Thoracic aorta (tissue), 2 donors: ENCODE measurements around the gene FCGR2B. TPM values are rescaled to one million over a fixed set of nuclear protein-coding genes. Genes with fewer than 3 reads are reported as not detected.
"Not testable (repeated sequence)": the region's sequence is repeated elsewhere in the genome, so short reads cannot be mapped to it uniquely, and the experiment has no call there.

Experiments used
- ATAC-seq: fragments of 150-250 bp; one replicate; pipeline ENCODE4 v1.8.0; 2017; ENCODE audit warnings: low read depth; ENCODE audit not compliant: insufficient number of reproducible peaks, low FRiP score
- DNase-seq: peaks from one replicate; pipeline ENCODE4 v3.0.0-alpha.2; 2020; ENCODE audit warnings: low spot score
- H3K27ac ChIP-seq, 2 donors: fragments of 200-600 bp; sonication (generic); 1 replicate in 1 of 2; 2 replicates in 1 of 2; pipeline ENCODE4 v1.5.1; 2016; ENCODE audit warnings: mild to moderate bottlenecking in 2 of 2, moderate library complexity in 2 of 2
- H3K27me3 ChIP-seq: fragments of 200-600 bp; sonication (generic); replicated peaks from 2 replicates; pipeline ENCODE4 v1.6.0; 2016; ENCODE audit warnings: mild to moderate bottlenecking; ENCODE audit not compliant: insufficient read depth
- H3K36me3 ChIP-seq: fragments of 200-600 bp; sonication (generic); one replicate; pipeline ENCODE4 v1.5.1; 2016
- H3K4me1 ChIP-seq, 2 donors: fragments of 200-600 bp; sonication (generic); 1 replicate in 1 of 2; 2 replicates in 1 of 2; pipeline versions ENCODE4 v1.5.1 to v1.6.0; 2016; ENCODE audit warnings: low read depth in 2 of 2, mild to moderate bottlenecking in 1 of 2; ENCODE audit not compliant: control insufficient read depth in 1 of 2
- H3K4me3 ChIP-seq: fragments of 200-600 bp; sonication (generic); 2 replicates; pipeline ENCODE4 v1.5.1; 2016; ENCODE audit warnings: mild to moderate bottlenecking
- H3K9me3 ChIP-seq: fragments of 200-600 bp; sonication (generic); 2 replicates; pipeline ENCODE4 v1.5.1; 2016
- total RNA-seq, 2 donors: library from RNA; depleted of rRNA; stranded (reverse); fragments of >200 nt; gene quantifications; one replicate each; pipeline versions ENCODE4 v1.1.0 to v1.2.3, GENCODE V29; 2016

FCGR2B gene
- 10 to 100 TPM; 20.2 to 65.9 TPM for total RNA-seq

GRCh38 chr1:161662684-161663339, at the start of gene FCGR2B:
FCGR2B (plus strand) TSS chr1:161663143; CDS start chr1:161663242, 99 bp downstream.
- not testable (repeated sequence) for H3K4me1 ChIP-seq, H3K27me3 ChIP-seq, DNase-seq, H3K36me3 ChIP-seq, H3K4me3 ChIP-seq, ATAC-seq, H3K9me3 ChIP-seq, H3K27ac ChIP-seq

- not testable (repeated sequence) for DNase-seq, H3K4me3 ChIP-seq, H3K36me3 ChIP-seq, H3K4me1 ChIP-seq, H3K27me3 ChIP-seq, ATAC-seq, H3K27ac ChIP-seq, H3K9me3 ChIP-seq
Observed at GRCh38 chr1:161616417-161616816, 46.5 kb upstream of the FCGR2B start.

GRCh38 chr1:161618517-161618916, 44.4 kb upstream of the FCGR2B start:
- not testable (repeated sequence) for DNase-seq, H3K27ac ChIP-seq, ATAC-seq, H3K27me3 ChIP-seq, H3K9me3 ChIP-seq, H3K4me1 ChIP-seq, H3K4me3 ChIP-seq, H3K36me3 ChIP-seq

- not testable (repeated sequence) for H3K36me3 ChIP-seq, ATAC-seq
Observed at GRCh38 chr1:161620399-161620798, 42.5 kb upstream of the FCGR2B start.

GRCh38 chr1:161621181-161622000, 41.6 kb upstream of the FCGR2B start:
- not testable (repeated sequence) for ATAC-seq, H3K27me3 ChIP-seq, H3K9me3 ChIP-seq, H3K36me3 ChIP-seq, H3K4me1 ChIP-seq, DNase-seq
- Histone ChIP-seq H3K27ac (peak overlapping the region; percentile 17 to 28), H3K4me3 (peak overlapping the region; percentile 70)

More at GRCh38 chr1:161620399-161620798, 42.5 kb upstream of the FCGR2B start:
- not testable (repeated sequence) for H3K27me3 ChIP-seq, DNase-seq, H3K4me3 ChIP-seq, H3K9me3 ChIP-seq, H3K4me1 ChIP-seq, H3K27ac ChIP-seq

- H3K4me1 ChIP-seq, H3K9me3 ChIP-seq, H3K27me3 ChIP-seq, H3K36me3 ChIP-seq, DNase-seq, H3K27ac ChIP-seq, ATAC-seq: not testable (repeated sequence)
- H3K4me3 ChIP-seq: peak overlapping the region; percentile 70
Observed at GRCh38 chr1:161622054-161622453, 40.9 kb upstream of the FCGR2B start.

- DNase-seq, H3K27ac ChIP-seq, H3K4me3 ChIP-seq, H3K27me3 ChIP-seq, H3K36me3 ChIP-seq, ATAC-seq, H3K4me1 ChIP-seq, H3K9me3 ChIP-seq: not testable (repeated sequence)
Observed at GRCh38 chr1:161623401-161624051, 39.4 kb upstream of the FCGR2B start.

GRCh38 chr1:161624605-161625004, 38.3 kb upstream of the FCGR2B start:
- not testable (repeated sequence) for H3K4me1 ChIP-seq, DNase-seq, H3K9me3 ChIP-seq, H3K36me3 ChIP-seq, H3K27ac ChIP-seq, H3K4me3 ChIP-seq, H3K27me3 ChIP-seq, ATAC-seq

GRCh38 chr1:161626445-161627146, 36.3 kb upstream of the FCGR2B start:
- not testable (repeated sequence) for DNase-seq, H3K9me3 ChIP-seq, H3K4me1 ChIP-seq, H3K36me3 ChIP-seq, ATAC-seq, H3K27ac ChIP-seq, H3K4me3 ChIP-seq, H3K27me3 ChIP-seq

GRCh38 chr1:161630128-161630742, 32.7 kb upstream of the FCGR2B start:
- DNase-seq, H3K9me3 ChIP-seq, H3K4me1 ChIP-seq, H3K27ac ChIP-seq, H3K36me3 ChIP-seq, ATAC-seq, H3K4me3 ChIP-seq, H3K27me3 ChIP-seq: not testable (repeated sequence)
